ENCODE results near the gene CHAF1A.

- TF ChIP-seq, protein P1, sequence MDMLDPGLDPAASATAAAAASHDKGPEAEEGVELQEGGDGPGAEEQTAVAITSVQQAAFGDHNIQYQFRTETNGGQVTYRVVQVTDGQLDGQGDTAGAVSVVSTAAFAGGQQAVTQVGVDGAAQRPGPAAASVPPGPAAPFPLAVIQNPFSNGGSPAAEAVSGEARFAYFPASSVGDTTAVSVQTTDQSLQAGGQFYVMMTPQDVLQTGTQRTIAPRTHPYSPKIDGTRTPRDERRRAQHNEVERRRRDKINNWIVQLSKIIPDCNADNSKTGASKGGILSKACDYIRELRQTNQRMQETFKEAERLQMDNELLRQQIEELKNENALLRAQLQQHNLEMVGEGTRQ (CRISPR knock-in tag; IDR thresholded peaks at IDR 0.05), result no peak
- TF ChIP-seq CTCF (IDR thresholded peaks at IDR 0.05) (no peak), CREB1 (CRISPR knock-in tag; IDR thresholded peaks at IDR 0.05) (no peak)
Observed at GRCh38 chr19:4354897-4355296, 47.5 kb upstream of the CHAF1A start.
